BE2C (cell line): ENCODE results near the gene RASAL1.
"Not testable (repeated sequence)": the region's sequence is repeated elsewhere in the genome, so short reads cannot be mapped to it uniquely, and the experiment has no call there.

Source experiments
- DNase-seq: peaks from one replicate; pipeline ENCODE4 v3.0.0-alpha.2; 2020
- H3K27me3 ChIP-seq: fragments of 250-450 bp; sonication (Bioruptor Pico); 2 replicates; pipeline ENCODE4 v1.5.1; 2020; ENCODE audit warnings: mild to moderate bottlenecking
- H3K36me3 ChIP-seq: fragments of 250-450 bp; sonication (Bioruptor Pico); 2 replicates; pipeline ENCODE4 v1.5.1; 2020; ENCODE audit warnings: mild to moderate bottlenecking
- H3K4me1 ChIP-seq: fragments of 250-450 bp; sonication (Bioruptor Pico); 2 replicates; pipeline ENCODE4 v1.5.1; 2020
- H3K4me3 ChIP-seq: 2 replicates; pipeline ENCODE4 v1.5.1; 2011; ENCODE audit warnings: low read depth, low read length
- H3K9me3 ChIP-seq: fragments of 250-450 bp; sonication (Bioruptor Pico); 2 replicates; pipeline ENCODE4 v1.5.1; 2020
- TF ChIP-seq, protein P1 (sequence below): IDR thresholded peaks from 2 replicates; pipeline ENCODE4 v1.5.1; 2012; ENCODE audit warnings: mild to moderate bottlenecking, low read depth, low read length

Gene RASAL1

DNA sequence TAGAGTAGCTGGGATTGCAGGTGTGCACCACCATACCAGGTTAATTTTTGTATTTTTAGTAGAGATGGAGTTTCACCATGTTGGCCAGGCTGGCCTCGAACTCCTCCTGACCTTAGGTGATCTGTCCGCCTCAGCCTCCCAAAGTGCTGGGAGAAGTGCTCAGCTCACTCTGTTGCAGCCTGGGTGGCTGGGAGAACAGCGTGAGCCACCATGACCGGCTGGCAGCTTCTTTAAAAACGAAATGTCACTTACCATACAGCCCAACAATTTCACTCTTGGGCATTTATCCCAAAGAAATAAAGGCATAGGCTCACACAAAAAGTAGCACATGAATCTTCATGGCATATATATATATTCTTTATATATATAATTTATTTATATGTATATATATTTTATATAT lies 9.2 kb upstream of the RASAL1 start:
- no peaks in the 10 kb centered on the region for H3K4me1 ChIP-seq
- no peak for DNase-seq
- H3K4me3 ChIP-seq, result no peak overlapping the region
- no peaks in the 10 kb centered on the region for H3K36me3 ChIP-seq
- no peaks in the 10 kb centered on the region for H3K9me3 ChIP-seq
- TF ChIP-seq, protein P1, sequence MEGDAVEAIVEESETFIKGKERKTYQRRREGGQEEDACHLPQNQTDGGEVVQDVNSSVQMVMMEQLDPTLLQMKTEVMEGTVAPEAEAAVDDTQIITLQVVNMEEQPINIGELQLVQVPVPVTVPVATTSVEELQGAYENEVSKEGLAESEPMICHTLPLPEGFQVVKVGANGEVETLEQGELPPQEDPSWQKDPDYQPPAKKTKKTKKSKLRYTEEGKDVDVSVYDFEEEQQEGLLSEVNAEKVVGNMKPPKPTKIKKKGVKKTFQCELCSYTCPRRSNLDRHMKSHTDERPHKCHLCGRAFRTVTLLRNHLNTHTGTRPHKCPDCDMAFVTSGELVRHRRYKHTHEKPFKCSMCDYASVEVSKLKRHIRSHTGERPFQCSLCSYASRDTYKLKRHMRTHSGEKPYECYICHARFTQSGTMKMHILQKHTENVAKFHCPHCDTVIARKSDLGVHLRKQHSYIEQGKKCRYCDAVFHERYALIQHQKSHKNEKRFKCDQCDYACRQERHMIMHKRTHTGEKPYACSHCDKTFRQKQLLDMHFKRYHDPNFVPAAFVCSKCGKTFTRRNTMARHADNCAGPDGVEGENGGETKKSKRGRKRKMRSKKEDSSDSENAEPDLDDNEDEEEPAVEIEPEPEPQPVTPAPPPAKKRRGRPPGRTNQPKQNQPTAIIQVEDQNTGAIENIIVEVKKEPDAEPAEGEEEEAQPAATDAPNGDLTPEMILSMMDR, result no peak
- H3K27me3 ChIP-seq, result no peaks in the 10 kb centered on the region

- Histone ChIP-seq H3K4me3 (no peak overlapping the region), H3K4me1 (no peaks in the 10 kb centered on the region), H3K36me3 (no peaks in the 10 kb centered on the region), H3K9me3 (no peaks in the 10 kb centered on the region), H3K27me3 (no peaks in the 10 kb centered on the region)
- TF ChIP-seq, protein P1, result no peak
- DNase-seq, result no peak
Observed at GRCh38 chr12:113143959-113144358, 8.4 kb upstream of the RASAL1 start.

DNA sequence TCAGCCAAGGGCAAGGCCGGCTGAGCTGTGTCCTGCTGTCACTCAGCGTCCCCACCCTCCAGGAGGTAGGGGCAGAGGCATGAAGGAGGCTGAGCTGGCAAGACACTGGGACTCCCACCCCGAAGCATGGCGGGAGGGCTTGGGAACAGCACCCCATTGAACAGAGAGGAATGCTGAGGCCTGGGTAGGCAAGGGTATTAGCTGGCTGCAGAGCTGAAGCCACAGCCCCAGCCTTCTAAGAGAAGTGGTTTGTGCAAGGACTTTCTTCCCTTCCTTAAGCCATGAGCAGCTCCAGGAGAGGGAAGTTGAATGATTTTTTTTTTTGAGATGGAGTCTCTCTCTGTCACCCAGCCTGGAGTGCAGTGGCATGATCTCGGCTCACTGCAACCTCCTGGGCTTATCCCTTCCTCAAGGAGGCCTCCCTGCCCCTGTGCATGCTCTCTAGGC lies 7.3 kb upstream of the RASAL1 start:
- no peak for DNase-seq
- no peaks in the 10 kb centered on the region for H3K9me3 ChIP-seq
- no peaks in the 10 kb centered on the region for H3K27me3 ChIP-seq
- no peak overlapping the region for H3K4me3 ChIP-seq
- no peaks in the 10 kb centered on the region for H3K4me1 ChIP-seq
- no peaks in the 10 kb centered on the region for H3K36me3 ChIP-seq
- TF ChIP-seq, protein P1, result no peak

DNA sequence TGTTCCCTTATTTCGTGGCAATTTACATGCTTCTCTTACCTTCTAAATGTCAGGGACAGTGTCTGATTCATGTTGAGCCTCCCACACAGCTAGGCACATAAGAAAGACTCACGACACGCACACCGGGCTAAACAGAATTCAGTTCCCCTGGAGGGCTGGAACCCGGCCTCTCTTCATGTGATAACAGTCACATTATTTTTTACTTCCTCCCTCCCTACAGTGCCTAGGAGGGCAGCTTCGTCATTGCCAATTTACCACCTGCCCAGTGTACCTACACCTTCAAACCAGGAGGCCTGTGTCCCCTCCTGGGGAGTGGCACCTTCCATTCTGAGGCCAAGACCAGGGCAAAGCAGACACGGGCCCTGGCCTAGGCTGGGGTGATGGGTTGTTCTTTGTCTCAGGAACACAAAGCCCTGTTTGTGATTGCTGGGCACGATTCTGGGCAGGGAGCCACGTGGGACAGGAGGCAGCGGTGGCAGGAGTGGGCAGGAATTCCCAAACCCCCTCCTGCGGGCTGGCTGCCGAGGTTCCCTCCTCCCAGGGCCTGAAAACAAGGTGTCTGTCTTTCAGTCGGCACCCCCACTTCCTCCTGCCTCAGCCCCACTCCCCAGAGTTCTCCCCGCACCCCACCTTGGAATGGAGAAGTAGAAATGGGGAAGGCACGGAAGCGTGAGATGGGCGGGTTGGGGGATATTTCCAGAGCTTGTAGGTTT lies 6.8 kb upstream of the RASAL1 start:
- DNase-seq, result no peak
- Histone ChIP-seq H3K9me3 (no peaks in the 10 kb centered on the region), H3K4me3 (no peak overlapping the region), H3K36me3 (no peaks in the 10 kb centered on the region), H3K27me3 (no peaks in the 10 kb centered on the region), H3K4me1 (no peaks in the 10 kb centered on the region)
- TF ChIP-seq, protein P1, result no peak

GRCh38 chr12:113141716-113142115 lies 6.2 kb upstream of the RASAL1 start:
- not testable (repeated sequence) for H3K9me3 ChIP-seq, H3K27me3 ChIP-seq, H3K4me3 ChIP-seq, DNase-seq, H3K36me3 ChIP-seq, H3K4me1 ChIP-seq

- no peaks in the 10 kb centered on the region for H3K36me3 ChIP-seq
- H3K9me3 ChIP-seq, result no peaks in the 10 kb centered on the region
- TF ChIP-seq, protein P1, result no peak
- no peaks in the 10 kb centered on the region; the same call in 1 of the 2 replicates for H3K27me3 ChIP-seq
- no peak for DNase-seq
- H3K4me3 ChIP-seq, result no peak overlapping the region
- H3K4me1 ChIP-seq, result peaks cover 4% of the 10 kb centered on the region
Observed at GRCh38 chr12:113140706-113141105, 5.1 kb upstream of the RASAL1 start.
